NCI-H1417 treated with DMSO at 0.1 percent for 48 hours (cell line): Measurements from ENCODE around the gene STARD3.
"Not testable (repeated sequence)": the region's sequence is repeated elsewhere in the genome, so short reads cannot be mapped to it uniquely, and the experiment has no call there.

Experiments
- DNase-seq: peaks from one replicate; lab custom pipeline; 2025; lab: John Stamatoyannopoulos, UW

STARD3 gene

GRCh38 chr17:39636927-39637736 is at the start of gene STARD3:
TSS of gene STARD3 (plus strand) at chr17:39637144. CDS start at chr17:39653532, 16,388 bp downstream.
- DNase-seq, result peak; percentile 40

DNA sequence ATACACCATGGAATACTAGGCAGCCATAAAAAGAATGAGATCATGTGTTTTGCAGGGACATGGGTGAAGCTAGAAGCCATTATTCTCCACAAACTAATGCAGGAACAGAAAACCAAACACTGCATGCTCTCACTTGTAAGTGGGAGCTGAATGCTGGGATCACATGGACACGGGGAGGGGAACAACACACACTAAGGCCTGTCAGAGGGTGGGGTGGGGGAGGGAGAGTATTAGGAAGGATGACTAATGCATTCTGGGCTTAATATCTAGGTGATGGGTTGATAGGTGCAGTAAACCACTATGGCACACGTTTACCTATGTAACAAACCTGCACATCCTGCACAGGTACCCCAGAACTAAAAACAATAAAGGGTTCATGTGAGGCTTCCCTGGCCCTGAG is 46.8 kb upstream of the STARD3 start:
- DNase-seq, result not testable (repeated sequence)

DNA sequence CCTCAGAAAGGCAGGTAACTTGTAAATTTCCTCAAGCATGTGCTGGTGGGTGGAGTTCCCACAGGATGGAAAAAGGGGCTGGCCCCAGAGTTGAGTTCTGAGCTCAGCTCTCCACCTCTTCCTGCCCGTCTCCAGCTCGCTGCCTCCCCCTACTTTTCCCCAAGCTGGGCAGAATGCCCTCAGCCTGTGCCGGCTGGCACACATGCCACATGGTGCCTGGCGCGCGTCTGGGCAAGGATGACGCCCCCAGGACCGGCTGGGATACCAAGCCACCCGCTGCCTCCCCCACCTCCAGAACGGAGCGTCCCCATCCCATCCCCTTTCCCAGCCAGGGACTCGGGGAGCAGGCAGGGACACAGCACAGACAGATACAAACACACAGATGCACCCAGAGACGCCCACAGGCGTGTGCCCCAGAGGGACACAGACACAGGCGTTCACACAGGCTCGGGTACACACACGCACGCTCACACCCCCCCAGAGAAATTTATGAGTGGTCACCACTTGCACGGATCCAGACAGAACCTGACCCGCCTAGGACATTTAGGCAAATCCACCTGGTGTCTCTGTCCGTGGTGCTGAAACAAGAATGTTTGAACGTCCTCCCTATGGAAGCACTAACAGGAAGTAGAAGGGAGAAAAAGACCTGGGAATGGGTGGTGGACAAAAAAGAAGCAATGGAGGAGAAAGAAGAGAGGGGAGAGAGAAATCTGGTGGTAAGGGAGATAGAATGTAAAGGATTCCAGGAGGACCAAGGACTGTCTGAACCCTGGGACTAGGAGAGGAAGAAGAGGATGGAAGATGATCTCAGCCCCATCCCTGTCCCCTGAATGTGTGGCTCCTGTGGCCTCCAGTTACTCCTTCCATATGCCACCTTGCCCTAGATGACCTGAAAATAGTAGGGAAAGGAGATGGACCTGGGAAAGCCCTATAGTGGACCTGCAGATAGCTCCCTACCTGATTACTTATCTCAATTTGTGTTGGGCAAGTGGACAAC is 44.7 kb upstream of the STARD3 start:
- DNase-seq, result no peak

DNA sequence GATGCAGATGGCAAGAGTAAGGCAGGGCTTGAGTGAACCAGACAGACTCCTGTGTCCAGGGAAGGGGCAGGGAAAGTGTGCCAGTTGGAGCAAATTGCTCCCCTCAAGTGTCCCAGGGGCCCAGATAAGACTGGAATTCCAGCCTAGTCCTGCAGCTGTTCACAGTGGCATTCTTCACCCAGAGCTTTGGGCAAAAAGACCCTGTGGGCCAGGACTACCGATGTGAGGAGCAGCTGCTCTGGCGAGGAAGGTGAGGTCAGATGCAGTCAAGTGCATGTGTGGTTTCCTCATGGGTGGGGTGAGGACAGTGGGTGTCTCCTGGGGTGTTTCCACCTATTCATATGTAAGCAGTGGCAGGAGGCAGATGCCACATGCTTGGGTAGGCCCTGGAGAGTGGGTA is 43.6 kb upstream of the STARD3 start:
- DNase-seq, result no peak

GRCh38 chr17:39595294-39595693 is 41.6 kb upstream of the STARD3 start:
- no peak for DNase-seq

DNA sequence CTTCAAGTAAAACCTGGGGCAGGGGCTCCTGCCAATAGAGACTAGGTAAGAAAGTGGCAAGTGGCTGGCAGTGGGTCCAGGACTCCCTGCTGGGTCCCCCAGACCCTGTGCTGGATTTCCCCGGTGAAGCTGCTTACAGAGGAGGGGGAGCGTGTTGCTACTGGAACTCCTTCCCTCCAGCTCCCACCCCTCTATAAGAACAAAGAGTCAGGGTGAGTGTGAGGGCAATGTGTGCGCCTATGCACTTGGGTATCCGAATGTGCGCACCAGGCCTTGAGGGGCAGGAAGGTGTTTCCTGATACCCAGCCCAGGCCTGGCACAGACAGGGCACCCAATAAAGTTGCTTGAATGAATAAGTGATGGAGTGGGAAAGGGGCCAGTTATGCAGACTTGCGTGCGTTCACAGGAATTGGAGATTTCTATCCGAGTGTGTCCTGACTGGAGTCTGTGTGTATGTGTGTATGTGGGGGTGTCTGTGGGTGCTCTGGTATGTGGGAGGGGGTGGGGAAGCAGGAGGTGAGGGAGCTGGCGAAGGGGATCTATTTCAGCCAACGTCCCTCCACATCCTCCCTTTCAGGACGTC is 40.9 kb upstream of the STARD3 start:
- no peak for DNase-seq

GRCh38 chr17:39596543-39597267 is 40.2 kb upstream of the STARD3 start:
- no peak for DNase-seq

DNA sequence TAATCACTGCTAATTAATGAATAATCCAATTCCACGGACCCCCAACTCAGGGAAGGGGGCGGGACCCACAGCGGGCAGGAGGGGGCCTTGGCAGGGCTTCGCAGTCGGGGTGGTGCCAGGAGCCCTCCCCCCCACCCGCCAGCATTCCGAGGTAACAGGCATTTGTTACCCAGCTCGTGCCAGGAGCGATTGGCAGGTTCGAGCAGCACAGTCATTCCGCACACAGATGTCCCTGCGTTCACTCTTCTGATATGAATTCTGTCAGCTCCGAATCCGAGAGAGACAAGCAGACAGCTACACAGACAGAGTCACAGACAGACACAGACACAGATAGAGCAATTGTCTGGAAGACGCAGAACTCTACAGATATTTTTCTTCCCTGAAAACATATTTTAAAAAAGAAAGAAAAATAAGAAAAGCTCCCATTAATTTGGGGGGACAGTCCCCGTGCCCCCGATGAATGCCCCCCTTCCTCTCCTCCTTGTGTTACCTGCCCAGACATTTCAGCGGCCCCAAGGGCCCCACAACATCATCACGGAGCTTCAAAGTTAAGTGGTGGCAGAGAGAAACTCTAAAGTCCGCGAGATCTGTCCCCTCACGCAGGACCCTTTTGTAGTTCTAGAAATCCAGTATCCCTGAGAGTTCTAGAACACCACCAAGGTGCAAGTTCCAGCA is 39.4 kb upstream of the STARD3 start:
- no peak for DNase-seq

DNA sequence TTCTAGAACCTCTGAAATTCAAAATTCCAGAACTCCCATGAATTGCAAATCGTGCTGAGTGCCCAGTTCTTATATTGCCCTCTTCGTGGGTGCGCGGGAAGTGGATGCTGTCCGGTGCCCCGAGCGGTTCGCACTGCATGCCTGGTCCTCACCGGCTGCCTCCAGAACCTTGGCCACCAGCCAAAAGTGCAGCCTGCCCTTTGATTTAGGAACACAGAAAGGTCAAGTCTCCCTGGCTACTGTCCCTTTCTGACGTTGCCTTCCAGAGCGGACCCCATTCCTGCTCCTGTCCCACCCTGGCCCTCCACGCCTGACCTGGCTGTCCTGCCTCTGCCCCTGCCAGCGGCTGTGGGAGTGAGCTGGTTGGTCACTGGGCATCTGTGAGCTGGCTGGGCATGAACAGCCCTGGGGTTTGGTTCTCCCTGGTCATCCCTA is 38.9 kb upstream of the STARD3 start:
- no peak for DNase-seq

- no peak for DNase-seq
Measured at GRCh38 chr17:39598630-39599003, 38.3 kb upstream of the STARD3 start.

- DNase-seq, result no peak
Measured at GRCh38 chr17:39599004-39599664, 37.8 kb upstream of the STARD3 start.

DNA sequence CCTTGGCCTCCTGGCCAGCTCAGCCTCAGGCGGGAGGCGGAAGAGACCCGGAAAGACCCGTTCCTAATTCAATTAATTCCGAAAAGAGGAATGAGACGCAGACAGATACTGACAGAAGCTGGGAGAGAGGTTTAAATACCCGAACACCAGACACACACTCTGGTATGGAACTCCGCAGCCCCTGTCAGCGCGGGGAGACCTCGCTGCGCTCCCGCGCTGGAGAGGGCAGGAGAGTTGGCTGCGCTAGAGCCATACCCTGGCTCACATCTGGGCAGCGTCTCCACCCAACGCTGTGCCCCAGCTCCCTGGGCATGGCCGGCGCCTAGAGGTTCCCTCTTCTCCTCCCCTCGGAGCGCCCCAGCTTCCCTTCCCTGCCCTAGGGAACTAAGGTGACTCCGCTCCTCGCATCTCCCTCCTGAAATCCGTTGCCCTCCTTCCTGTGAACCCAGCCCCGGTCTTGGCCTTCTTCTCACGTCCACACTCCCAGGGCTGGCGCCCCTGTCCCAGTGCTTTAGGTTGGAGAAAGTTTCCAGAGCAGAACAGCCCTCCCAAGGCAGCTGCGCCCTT is 37.2 kb upstream of the STARD3 start:
- no peak for DNase-seq

GRCh38 chr17:39600288-39600996 is 36.5 kb upstream of the STARD3 start:
- no peak for DNase-seq

DNA sequence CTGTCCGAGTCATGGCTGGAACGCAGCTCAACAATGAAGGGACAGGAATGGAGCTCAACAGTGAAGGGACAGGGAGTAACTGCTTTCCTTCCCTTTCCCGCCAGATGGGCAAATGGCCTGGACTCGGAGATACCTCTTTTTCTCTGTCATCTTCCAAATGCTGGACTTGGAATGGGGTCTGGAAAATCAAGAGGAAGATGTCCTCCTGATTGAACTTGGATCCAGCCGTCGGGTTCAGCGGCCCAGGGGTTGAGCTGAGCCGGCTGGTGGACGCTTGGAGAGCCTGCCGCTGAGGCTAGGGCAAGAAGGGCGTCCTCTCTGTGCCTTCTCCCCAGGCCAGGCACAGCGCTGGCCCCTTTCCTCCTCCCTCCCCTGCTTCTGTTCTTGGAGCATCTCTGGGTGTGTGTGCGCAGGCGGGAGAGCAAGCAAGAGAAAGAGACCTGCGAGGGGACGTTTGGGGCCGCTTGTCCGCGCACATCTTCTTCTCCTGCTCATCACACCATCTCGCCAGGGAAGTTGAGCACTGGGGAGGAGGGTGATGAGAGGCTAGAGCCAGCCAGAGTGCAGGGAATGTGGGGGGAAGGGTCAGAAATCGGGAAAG is 35.8 kb upstream of the STARD3 start:
- DNase-seq, result no peak

DNA sequence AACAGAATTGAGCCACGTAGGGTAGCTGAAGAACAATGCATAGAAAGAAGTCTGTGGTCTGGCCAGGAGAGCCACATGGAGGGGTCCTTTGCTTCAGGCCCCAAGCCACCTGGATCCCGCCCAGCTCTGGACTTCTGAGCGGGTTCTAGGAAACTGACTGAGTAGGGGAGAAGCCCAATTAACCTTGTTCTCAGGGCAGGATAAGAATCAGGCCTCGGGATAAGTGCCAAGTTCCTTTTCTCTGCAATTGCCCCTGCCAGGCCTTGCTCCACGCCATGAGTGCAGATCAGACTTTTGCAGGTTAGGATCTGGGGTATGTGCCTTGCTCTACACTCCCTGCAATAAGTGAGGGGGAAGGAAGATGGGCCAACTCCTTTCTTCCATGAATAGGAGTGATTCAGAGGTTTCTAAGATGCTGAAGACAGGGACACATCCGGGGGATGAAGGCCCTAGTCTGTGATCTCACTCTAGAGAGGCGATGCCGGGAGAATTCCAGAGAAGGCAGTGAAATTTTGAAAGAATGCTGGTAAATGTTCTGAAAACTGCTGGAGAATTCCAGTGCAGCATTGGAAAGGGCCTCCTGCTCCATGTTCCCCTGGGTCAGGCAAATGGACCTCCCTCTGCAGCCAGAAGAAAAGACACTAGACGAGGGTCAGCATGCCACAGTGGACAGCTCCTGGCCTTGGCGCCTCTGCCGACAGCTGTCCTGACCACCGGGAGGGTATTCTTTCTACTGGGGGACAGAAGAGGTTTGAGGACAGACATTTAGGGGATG is 35.0 kb upstream of the STARD3 start:
- no peak for DNase-seq

- DNase-seq, result no peak
Measured at GRCh38 chr17:39602533-39603303, 34.2 kb upstream of the STARD3 start.

DNA sequence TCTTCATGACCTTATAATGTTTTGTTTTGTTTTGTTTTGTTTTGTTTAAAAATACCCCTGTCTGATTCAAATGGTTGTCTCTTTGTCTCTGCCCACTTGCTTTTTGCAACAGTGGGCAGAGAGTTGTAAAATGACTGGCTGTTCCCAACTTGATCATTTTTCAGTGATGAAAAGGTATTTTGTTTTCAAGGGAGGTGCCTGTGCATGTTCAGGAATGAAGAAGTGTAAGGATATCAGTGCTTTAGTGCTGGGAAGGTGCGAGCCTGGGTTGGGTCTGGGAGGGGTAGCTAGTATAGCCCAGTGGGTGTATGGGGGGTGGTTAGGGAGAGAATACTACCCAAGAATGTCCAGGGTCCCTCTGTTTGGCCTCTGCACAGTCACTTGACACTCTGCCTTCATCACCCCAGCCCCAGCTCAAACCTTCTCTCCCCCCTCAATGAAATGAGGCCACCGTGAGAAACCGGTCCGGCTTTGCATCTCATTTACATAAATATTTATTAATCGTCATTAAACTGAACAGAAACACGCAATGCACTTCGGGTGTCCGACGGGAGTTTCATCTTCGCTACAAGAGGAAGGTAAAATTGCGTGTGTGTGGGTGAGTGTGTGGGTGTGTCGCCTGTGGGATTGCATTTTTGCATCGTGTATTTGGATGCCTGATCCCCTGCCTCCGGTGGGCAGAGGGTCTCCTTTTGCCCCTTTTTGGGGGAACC is 33.5 kb upstream of the STARD3 start:
- DNase-seq, result no peak
